ENCODE data around the gene LCOR. TPM values are rescaled to one million over a fixed set of nuclear protein-coding genes. Genes with fewer than 3 reads are reported as not detected.

Gene LCOR
- total RNA-seq, 4 donors from 2014 or later, result 29.1 to 60.9 (median 42.4) TPM

DNA sequence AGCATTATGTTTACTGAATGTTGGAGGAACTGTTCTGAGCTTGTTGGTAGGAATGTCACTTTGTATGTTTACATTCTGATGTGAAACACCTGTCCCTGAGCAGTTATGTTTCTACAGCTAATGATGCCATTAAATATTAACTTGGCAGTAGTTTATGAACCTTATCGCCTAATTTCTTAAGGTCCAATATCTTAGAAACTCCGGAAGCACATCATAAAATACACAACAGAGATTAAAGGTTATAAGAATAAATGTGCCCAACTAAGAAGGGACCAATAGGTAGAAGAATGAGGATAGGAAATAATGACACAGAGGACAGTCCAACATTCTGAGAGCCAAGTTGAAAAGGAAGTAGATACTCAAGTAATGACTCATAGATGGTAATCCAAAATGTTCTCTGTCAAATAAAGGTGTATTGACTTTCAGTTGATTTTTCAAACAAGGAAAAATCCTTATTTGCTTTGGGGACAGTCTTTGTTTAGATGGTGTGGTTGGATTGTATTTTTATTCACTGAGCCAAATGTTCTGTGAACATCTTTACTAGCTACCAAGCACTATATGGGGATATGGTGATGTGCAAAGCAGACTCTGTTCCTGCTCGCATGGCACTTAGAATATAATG is 31.9 kb downstream of the LCOR start:
- 87% methylated on average over 3 of the region's 3 CpGs for WGBS, 2 donors
- Histone ChIP-seq H3K36me3 (no peaks in the 10 kb centered on the region), H3K27me3 (no peaks in the 10 kb centered on the region), H3K4me1 (peaks cover 13 to 14% of the 10 kb centered on the region in 2 donors), H3K27ac (no peak overlapping the region), H3K4me3 (replicated peaks in 1 of 3) (no peak overlapping the region), H3K9me3 (no peaks in the 10 kb centered on the region)
- intact Hi-C loops (cut with DNase I), result no loop called here
- no peak for DNase-seq
- TF ChIP-seq POLR2A (IDR thresholded peaks at IDR 0.05) (no peak), CTCF (IDR thresholded peaks at IDR 0.05) (no peak)

DNA sequence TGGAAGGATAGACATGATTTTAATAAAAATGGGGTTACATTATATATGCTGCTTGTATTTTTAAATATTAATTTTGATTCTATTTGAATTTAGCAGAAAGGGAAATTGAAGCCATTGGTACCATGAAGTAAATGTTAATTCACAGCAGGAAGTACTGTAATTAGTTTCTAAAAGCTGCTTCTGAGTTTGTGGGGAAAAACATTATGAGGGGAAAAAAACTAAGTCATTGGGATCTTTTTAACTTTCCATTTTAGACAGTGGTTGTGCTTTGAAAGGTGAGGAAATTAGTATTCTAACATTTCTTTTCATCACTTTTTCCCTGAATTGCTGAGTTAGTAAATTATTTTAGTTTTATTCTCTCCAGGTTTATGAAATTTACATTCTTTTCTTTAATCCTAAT is 41.0 kb downstream of the LCOR start:
- no peaks in the 10 kb centered on the region for H3K36me3 ChIP-seq
- no peak for TF ChIP-seq CTCF (IDR thresholded peaks at IDR 0.05)
- no peak for TF ChIP-seq POLR2A (IDR thresholded peaks at IDR 0.05)
- DNase-seq, result no peak
- no peaks in the 10 kb centered on the region for H3K4me1 ChIP-seq
- intact Hi-C loops (cut with DNase I), result no loop called here
- no peaks in the 10 kb centered on the region for H3K27me3 ChIP-seq
- H3K27ac ChIP-seq, result no peak overlapping the region
- H3K4me3 ChIP-seq (replicated peaks in 1 of 3), result no peak overlapping the region
- no peaks in the 10 kb centered on the region for H3K9me3 ChIP-seq

DNA sequence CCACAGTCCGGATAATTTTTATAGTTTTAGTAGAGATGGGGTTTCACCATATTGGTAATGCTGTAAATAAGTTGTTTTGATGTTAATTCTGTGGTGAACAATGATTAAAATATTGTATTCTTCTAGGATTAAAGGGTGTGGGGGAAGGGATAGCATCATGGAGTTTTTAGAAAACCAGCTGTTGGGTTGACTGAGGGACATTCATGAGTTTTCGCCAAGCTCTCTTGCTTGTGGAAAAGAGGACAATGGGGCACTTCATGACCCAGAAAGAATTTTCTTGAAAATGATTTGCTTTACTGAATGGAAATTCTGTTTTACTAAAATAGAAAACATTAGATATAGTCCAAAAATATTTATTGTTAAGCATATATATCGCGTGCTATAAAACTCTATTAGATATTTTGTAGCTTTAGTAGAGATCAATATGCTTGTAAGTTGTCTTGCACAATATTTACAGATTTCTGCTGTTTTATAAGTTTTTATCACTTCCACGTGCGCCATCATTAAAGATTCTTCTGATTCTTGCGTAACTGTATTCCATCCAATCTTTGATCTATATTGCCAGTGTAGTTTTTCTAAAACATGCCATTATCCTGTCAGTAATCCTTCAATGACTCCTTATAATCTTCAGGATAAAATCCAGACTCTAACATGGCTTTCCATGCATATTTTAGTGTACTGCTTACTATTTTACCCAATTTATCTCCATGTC is 41.8 kb downstream of the LCOR start:
- H3K4me1 ChIP-seq, result no peaks in the 10 kb centered on the region
- no peaks in the 10 kb centered on the region for H3K36me3 ChIP-seq
- no peaks in the 10 kb centered on the region for H3K27me3 ChIP-seq
- no peak overlapping the region for H3K27ac ChIP-seq
- WGBS, 2 donors, result 94 to 96% methylated on average over 7 of the region's 7 CpGs
- no peak for DNase-seq
- H3K9me3 ChIP-seq, result no peaks in the 10 kb centered on the region
- H3K4me3 ChIP-seq (replicated peaks in 1 of 3), result no peak overlapping the region
- TF ChIP-seq POLR2A (IDR thresholded peaks at IDR 0.05) (no peak), CTCF (IDR thresholded peaks at IDR 0.05) (no peak)
- intact Hi-C loops (cut with DNase I), result no loop called here

- H3K4me3 ChIP-seq (replicated peaks in 1 of 3), result no peak overlapping the region
- 82 to 88% methylated on average over 3 of the region's 3 CpGs for WGBS, 2 donors
- H3K27me3 ChIP-seq, result no peaks in the 10 kb centered on the region
- TF ChIP-seq POLR2A (IDR thresholded peaks at IDR 0.05) (no peak), CTCF (IDR thresholded peaks at IDR 0.05) (no peak)
- no peak for DNase-seq
- intact Hi-C loops (cut with DNase I), result no loop called here
- no peaks in the 10 kb centered on the region for H3K36me3 ChIP-seq
- no peaks in the 10 kb centered on the region for H3K9me3 ChIP-seq
- peaks cover 0 to 6% of the 10 kb centered on the region in 2 donors for H3K4me1 ChIP-seq
- no peak overlapping the region for H3K27ac ChIP-seq
Measured at GRCh38 chr10:96878057-96878456, 46.0 kb downstream of the LCOR start.

DNA sequence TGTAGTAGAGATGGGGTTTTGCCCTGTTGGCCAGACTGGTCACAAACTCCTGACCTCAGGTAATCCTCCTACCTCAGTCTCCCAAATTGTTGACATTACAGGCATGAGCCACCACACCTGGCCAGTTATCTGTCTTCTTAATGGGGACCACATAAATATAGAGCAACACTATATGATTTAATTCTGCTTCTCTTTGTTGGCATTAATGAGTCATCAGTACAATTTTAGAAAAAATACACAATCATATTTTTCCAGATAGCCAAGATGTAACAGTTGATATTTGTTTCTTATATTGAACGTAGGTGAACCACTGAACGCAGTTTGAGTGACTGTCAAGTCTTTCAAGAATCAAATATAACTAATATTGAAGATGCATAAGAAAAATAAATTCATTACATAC is 48.5 kb downstream of the LCOR start:
- intact Hi-C loops (cut with DNase I), result no loop called here
- Histone ChIP-seq H3K27me3 (no peaks in the 10 kb centered on the region), H3K27ac (no peak overlapping the region), H3K4me1 (peaks cover 0 to 6% of the 10 kb centered on the region in 2 donors), H3K9me3 (no peaks in the 10 kb centered on the region), H3K4me3 (replicated peaks in 1 of 3) (no peak overlapping the region), H3K36me3 (no peaks in the 10 kb centered on the region)
- 98 to 99% methylated on average over 2 of the region's 2 CpGs for WGBS, 2 donors
- no peak for DNase-seq
- TF ChIP-seq POLR2A (IDR thresholded peaks at IDR 0.05) (no peak), CTCF (IDR thresholded peaks at IDR 0.05) (no peak)

All from thyroid gland (tissue), 4 donors.